Renal pelvis (tissue), 4 donors: ENCODE measurements around the gene TEK. TPM values are rescaled to one million over a fixed set of nuclear protein-coding genes. Genes with fewer than 3 reads are reported as not detected.

ENCODE experiments used
- DNase-seq: peaks from one replicate; pipeline ENCODE4 v3.0.0-alpha.2; 2013
- polyA plus RNA-seq, 3 donors: library from polyadenylated mRNA; unstranded; fragments of 120-200 nt; gene quantifications; one replicate each; pipeline ENCODE4 v1.2.1, GENCODE V29; 2013; ENCODE audit not compliant: insufficient read length in 3 of 3

TEK gene
- polyA plus RNA-seq, 3 donors = 33.0 to 38.8 (median 36.7) TPM

GRCh38 chr9:27112235-27112634 lies 3.2 kb downstream of the TEK start:
- no peak for DNase-seq

GRCh38 chr9:27117489-27118135 lies 8.6 kb downstream of the TEK start:
- DNase-seq = no peak

- no peak for DNase-seq
Observed at GRCh38 chr9:27118916-27119315, 9.9 kb downstream of the TEK start.

GRCh38 chr9:27124151-27124550 lies 15.1 kb downstream of the TEK start:
- DNase-seq = no peak

GRCh38 chr9:27125030-27125429 lies 16.0 kb downstream of the TEK start:
- peak; percentile 76 for DNase-seq

GRCh38 chr9:27125936-27126335 lies 16.9 kb downstream of the TEK start:
- no peak for DNase-seq

GRCh38 chr9:27126670-27127069 lies 17.6 kb downstream of the TEK start:
- DNase-seq = no peak

GRCh38 chr9:27129221-27129620 lies 20.2 kb downstream of the TEK start:
- DNase-seq = no peak

- no peak for DNase-seq
Observed at GRCh38 chr9:27131731-27132130, 22.7 kb downstream of the TEK start.

- DNase-seq = no peak
Observed at GRCh38 chr9:27133817-27134216, 24.8 kb downstream of the TEK start.

GRCh38 chr9:27142299-27142930 lies 33.4 kb downstream of the TEK start:
- no peak for DNase-seq

- DNase-seq = no peak
Observed at GRCh38 chr9:27145143-27145542, 36.1 kb downstream of the TEK start.

- no peak for DNase-seq
Observed at GRCh38 chr9:27149651-27150050, 40.6 kb downstream of the TEK start.

GRCh38 chr9:27150746-27151406 lies 41.9 kb downstream of the TEK start:
- DNase-seq = no peak

GRCh38 chr9:27151693-27152404 lies 42.8 kb downstream of the TEK start:
- DNase-seq = no peak

GRCh38 chr9:27152405-27152718 lies 43.3 kb downstream of the TEK start:
- no peak for DNase-seq

- DNase-seq = peak; percentile 15
Observed at GRCh38 chr9:27154908-27155307, 45.9 kb downstream of the TEK start.

GRCh38 chr9:27157097-27157496 lies 48.1 kb downstream of the TEK start:
- DNase-seq = no peak

GRCh38 chr9:27157736-27158135 lies 48.7 kb downstream of the TEK start:
- DNase-seq = no peak

GRCh38 chr9:27160636-27161035 lies 51.6 kb downstream of the TEK start:
- DNase-seq = no peak

- DNase-seq = no peak
Observed at GRCh38 chr9:27162045-27162444, 53.0 kb downstream of the TEK start.

GRCh38 chr9:27165068-27165467 lies 56.0 kb downstream of the TEK start:
- DNase-seq = no peak

GRCh38 chr9:27165670-27166069 lies 56.6 kb downstream of the TEK start:
- DNase-seq = no peak
